Vagina (tissue), 2 donors: ENCODE results near the gene NOA1. TPM values are rescaled to one million over a fixed set of nuclear protein-coding genes. Genes with fewer than 3 reads are reported as not detected.

ENCODE experiments used
- DNase-seq, 2 donors: peaks; one replicate each; pipeline ENCODE4 v3.0.0-alpha.2; 2017; ENCODE audit errors: extremely low spot score in 2 of 2
- H3K27ac ChIP-seq: fragments of 200-600 bp; sonication (generic); one replicate; pipeline ENCODE4 v1.5.1; 2019
- H3K27me3 ChIP-seq: fragments of 200-600 bp; sonication (generic); one replicate; pipeline ENCODE4 v1.5.1; 2019
- H3K36me3 ChIP-seq, 2 donors: fragments of 200-600 bp; sonication (generic); one replicate each; pipeline ENCODE4 v1.5.1; 2017 to 2019
- H3K4me1 ChIP-seq: fragments of 200-600 bp; sonication (generic); one replicate; pipeline ENCODE4 v1.5.1; 2019
- H3K4me3 ChIP-seq, 2 donors: fragments of 200-600 bp; sonication (generic); 1 replicate in 1 of 2; 2 replicates in 1 of 2; pipeline ENCODE4 v1.5.1; 2016 to 2019
- H3K9me3 ChIP-seq: fragments of 200-600 bp; sonication (generic); one replicate; pipeline ENCODE4 v1.5.1; 2019
- CTCF ChIP-seq, 3 experiments: fragments of 450-650 bp in 2 of 3; fragments of 200-600 bp in 1 of 3; sonication (generic) in 1 of 3; IDR thresholded peaks; one replicate each; pipeline ENCODE4 v1.5.1; 2017 to 2019; ENCODE audit warnings: antibody characterized with exemption in 3 of 3, mild to moderate bottlenecking in 2 of 3, moderate library complexity in 2 of 3
- POLR2A ChIP-seq, 2 donors: fragments of 450-650 bp; IDR thresholded peaks; one replicate each; pipeline ENCODE4 v1.6.1; 2017; ENCODE audit warnings: antibody characterized with exemption in 2 of 2, mild to moderate bottlenecking in 2 of 2, moderate library complexity in 2 of 2
- POLR2AphosphoS5 ChIP-seq, 2 donors: sonication (generic); formaldehyde crosslinking; IDR thresholded peaks; one replicate each; pipeline ENCODE4 v1.9.0; 2017; ENCODE audit warnings: antibody characterized with exemption in 2 of 2, mild to moderate bottlenecking in 2 of 2, low read depth in 1 of 2; ENCODE audit not compliant: insufficient read depth in 1 of 2
- intact Hi-C: fragments of 100-400 bp; cut with DNase I; formaldehyde crosslinking; loops from one replicate; pipeline ENCODE4 v1.15.1; 2023
- total RNA-seq: library from RNA; depleted of rRNA; stranded (reverse); fragments of >200 nt; gene quantifications from one replicate; pipeline ENCODE4 v1.2.3, GENCODE V29; 2016

NOA1 gene
- total RNA-seq, 1 donor from 2014 or later, result 25.3 TPM

GRCh38 chr4:56986192-56986591, 8.8 kb upstream of the NOA1 start:
- no peak for TF ChIP-seq POLR2AphosphoS5 (IDR thresholded peaks at IDR 0.05; ENCODE audit: insufficient read depth in 1 of 2, low read depth in 1 of 2)
- no peak for TF ChIP-seq POLR2A (IDR thresholded peaks at IDR 0.05)
- TF ChIP-seq CTCF (IDR thresholded peaks at IDR 0.05), result no peak
- Histone ChIP-seq H3K27me3 (no peaks in the 10 kb centered on the region), H3K4me3 (no peak overlapping the region), H3K9me3 (no peaks in the 10 kb centered on the region), H3K27ac (no peak overlapping the region), H3K4me1 (peaks cover 30% of the 10 kb centered on the region), H3K36me3 (peaks cover 0 to 36% of the 10 kb centered on the region in 2 donors)
- intact Hi-C loops, result no loop called here
- DNase-seq, result no peak

- intact Hi-C loops, result no loop called here
- Histone ChIP-seq H3K36me3 (peaks cover 0 to 6% of the 10 kb centered on the region in 2 donors), H3K27me3 (no peaks in the 10 kb centered on the region), H3K9me3 (no peaks in the 10 kb centered on the region), H3K4me3 (no peak overlapping the region), H3K4me1 (peaks cover 52% of the 10 kb centered on the region), H3K27ac (no peak overlapping the region)
- no peak for DNase-seq
- no peak for TF ChIP-seq POLR2A (IDR thresholded peaks at IDR 0.05)
Observed at GRCh38 chr4:56981795-56982201, 4.4 kb upstream of the NOA1 start.

GRCh38 chr4:56979421-56980072, 2.1 kb upstream of the NOA1 start:
- peak in 1 of 2 donors; percentile 44 for DNase-seq
- intact Hi-C loops, result loop anchor here (5.0 kb wide), 1 partner anchor 72 kb away; the partner anchor contains the start of gene REST
- peak overlapping the region; percentile 75 to 82 for H3K4me3 ChIP-seq
- H3K36me3 ChIP-seq, result peaks cover 0 to 2% of the 10 kb centered on the region in 2 donors
- H3K27me3 ChIP-seq, result no peaks in the 10 kb centered on the region
- peaks cover 74% of the 10 kb centered on the region for H3K4me1 ChIP-seq
- H3K27ac ChIP-seq, result peak overlapping the region; percentile 91
- H3K9me3 ChIP-seq, result no peaks in the 10 kb centered on the region
- TF ChIP-seq POLR2A (IDR thresholded peaks at IDR 0.05) (no peak), POLR2AphosphoS5 (IDR thresholded peaks at IDR 0.05; ENCODE audit: insufficient read depth in 1 of 2, low read depth in 1 of 2) (no peak), CTCF (IDR thresholded peaks at IDR 0.05) (no peak)

- TF ChIP-seq POLR2A (IDR thresholded peaks at IDR 0.05), result peak in 1 of 2 donors; percentile 60
- TF ChIP-seq POLR2AphosphoS5 (IDR thresholded peaks at IDR 0.05; ENCODE audit: insufficient read depth in 1 of 2, low read depth in 1 of 2), result peak; percentile 86 to 97
- no peak for TF ChIP-seq CTCF (IDR thresholded peaks at IDR 0.05)
- intact Hi-C loops, result loop anchor here (5.0 kb wide), 1 partner anchor 72 kb away; the partner anchor contains the start of gene REST
- H3K4me1 ChIP-seq, result peaks cover 71% of the 10 kb centered on the region
- H3K27ac ChIP-seq, result peak within 1 kb of the TSS; percentile 91
- peak within 1 kb of the TSS; percentile 75 to 82 for H3K4me3 ChIP-seq
- DNase-seq, result peak; percentile 90 to 97
- H3K9me3 ChIP-seq, result no peaks in the 10 kb centered on the region
- peaks cover 0 to 9% of the 10 kb centered on the region in 2 donors for H3K36me3 ChIP-seq
- no peaks in the 10 kb centered on the region for H3K27me3 ChIP-seq
Observed at GRCh38 chr4:56978750-56979303, 1.4 kb upstream of the NOA1 start, which contains the start of gene POLR2B. Gene POLR2B, plus strand, starts transcription at chr4:56978896. Its CDS starts 90 bp downstream, at chr4:56978986.

- Histone ChIP-seq H3K4me3 (peak overlapping the region; percentile 75 to 82), H3K9me3 (no peaks in the 10 kb centered on the region), H3K27me3 (no peaks in the 10 kb centered on the region), H3K4me1 (peaks cover 52% of the 10 kb centered on the region), H3K36me3 (peaks cover 8 to 28% of the 10 kb centered on the region in 2 donors), H3K27ac (peak overlapping the region; percentile 91)
- peak in 1 of 2 donors; percentile 84 for DNase-seq
- TF ChIP-seq CTCF (IDR thresholded peaks at IDR 0.05) (no peak), POLR2A (IDR thresholded peaks at IDR 0.05) (no peak), POLR2AphosphoS5 (IDR thresholded peaks at IDR 0.05; ENCODE audit: insufficient read depth in 1 of 2, low read depth in 1 of 2) (no peak)
- intact Hi-C loops, result loop anchor here (5.0 kb wide), 1 partner anchor 70 kb away; the partner anchor contains the start of gene REST
Observed at GRCh38 chr4:56976837-56977320, 527 bp downstream of the NOA1 start.
